PFSK-1 (cell line): Measurements from ENCODE around the gene TMEM63C.

Source experiments
- POLR2AphosphoS5 ChIP-seq: IDR thresholded peaks from 2 replicates; pipeline ENCODE4 v1.6.1; 2012; ENCODE audit warnings: low read depth, mild to moderate bottlenecking, control low read depth, low read length, moderate library complexity
- SIN3A ChIP-seq: IDR thresholded peaks from 2 replicates; pipeline ENCODE4 v1.6.1; 2012; ENCODE audit warnings: mild to moderate bottlenecking, low read length, moderate library complexity, borderline replicate concordance; ENCODE audit not compliant: insufficient read depth
- TAF1 ChIP-seq: IDR thresholded peaks from 2 replicates; pipeline ENCODE4 v1.6.1; 2012; ENCODE audit warnings: low read length, control low read depth, borderline replicate concordance; ENCODE audit not compliant: insufficient read depth
- TF ChIP-seq, protein P1 (sequence below), 2 experiments: IDR thresholded peaks; 2 replicates each; pipeline versions ENCODE4 v1.6.1 to v1.8.0; 2011 to 2012; ENCODE audit warnings: low read depth in 2 of 2, low read length in 2 of 2, control low read depth in 1 of 2, inconsistent platforms in 1 of 2, mild to moderate bottlenecking in 1 of 2, moderate library complexity in 1 of 2; ENCODE audit not compliant: insufficient read depth in 1 of 2

DNA sequence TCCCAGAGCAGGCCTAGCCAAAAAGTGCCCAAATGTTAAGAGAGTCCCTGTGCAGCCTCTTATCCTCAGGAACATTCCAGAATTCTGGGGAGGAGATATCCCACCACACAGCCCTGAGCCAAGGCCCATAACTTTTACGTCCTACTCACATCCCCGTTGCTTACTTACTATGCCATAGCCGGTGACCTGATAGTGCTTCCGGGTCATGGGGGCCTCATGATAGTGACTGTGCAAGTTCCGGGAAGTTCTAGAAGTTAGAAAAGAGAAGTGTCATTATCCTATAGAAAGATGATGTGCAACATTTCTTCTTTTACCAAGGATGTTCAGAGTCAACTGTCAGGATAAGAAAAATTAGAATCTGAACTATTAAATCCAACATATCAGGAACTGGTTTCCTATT lies 105.0 kb downstream of the TMEM63C start:
- TF ChIP-seq, protein P1, sequence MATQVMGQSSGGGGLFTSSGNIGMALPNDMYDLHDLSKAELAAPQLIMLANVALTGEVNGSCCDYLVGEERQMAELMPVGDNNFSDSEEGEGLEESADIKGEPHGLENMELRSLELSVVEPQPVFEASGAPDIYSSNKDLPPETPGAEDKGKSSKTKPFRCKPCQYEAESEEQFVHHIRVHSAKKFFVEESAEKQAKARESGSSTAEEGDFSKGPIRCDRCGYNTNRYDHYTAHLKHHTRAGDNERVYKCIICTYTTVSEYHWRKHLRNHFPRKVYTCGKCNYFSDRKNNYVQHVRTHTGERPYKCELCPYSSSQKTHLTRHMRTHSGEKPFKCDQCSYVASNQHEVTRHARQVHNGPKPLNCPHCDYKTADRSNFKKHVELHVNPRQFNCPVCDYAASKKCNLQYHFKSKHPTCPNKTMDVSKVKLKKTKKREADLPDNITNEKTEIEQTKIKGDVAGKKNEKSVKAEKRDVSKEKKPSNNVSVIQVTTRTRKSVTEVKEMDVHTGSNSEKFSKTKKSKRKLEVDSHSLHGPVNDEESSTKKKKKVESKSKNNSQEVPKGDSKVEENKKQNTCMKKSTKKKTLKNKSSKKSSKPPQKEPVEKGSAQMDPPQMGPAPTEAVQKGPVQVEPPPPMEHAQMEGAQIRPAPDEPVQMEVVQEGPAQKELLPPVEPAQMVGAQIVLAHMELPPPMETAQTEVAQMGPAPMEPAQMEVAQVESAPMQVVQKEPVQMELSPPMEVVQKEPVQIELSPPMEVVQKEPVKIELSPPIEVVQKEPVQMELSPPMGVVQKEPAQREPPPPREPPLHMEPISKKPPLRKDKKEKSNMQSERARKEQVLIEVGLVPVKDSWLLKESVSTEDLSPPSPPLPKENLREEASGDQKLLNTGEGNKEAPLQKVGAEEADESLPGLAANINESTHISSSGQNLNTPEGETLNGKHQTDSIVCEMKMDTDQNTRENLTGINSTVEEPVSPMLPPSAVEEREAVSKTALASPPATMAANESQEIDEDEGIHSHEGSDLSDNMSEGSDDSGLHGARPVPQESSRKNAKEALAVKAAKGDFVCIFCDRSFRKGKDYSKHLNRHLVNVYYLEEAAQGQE (IDR thresholded peaks at IDR 0.05; ENCODE audit: insufficient read depth in 1 of 2, low read depth in 2 of 2, low read length in 2 of 2): no peak
- TF ChIP-seq TAF1: no peak
- TF ChIP-seq POLR2AphosphoS5: no peak
- no peak for TF ChIP-seq SIN3A
